CD4-positive, alpha-beta memory T cell (primary cell): ENCODE data around the gene FAM210A. TPM values are rescaled to one million over a fixed set of nuclear protein-coding genes. Genes with fewer than 3 reads are reported as not detected.

Source experiments
- CTCF ChIA-PET: fragments of 350-600 bp; sonication (Branson Sonifier 250); formaldehyde crosslinking; loops from one replicate; lab custom pipeline; 2021; ENCODE audit warnings: inconsistent platforms; ENCODE audit not compliant: partially characterized antibody; lab: Charles Lee
- POLR2A ChIA-PET: fragments of 350-600 bp; sonication (Branson Sonifier 250); formaldehyde crosslinking; loops from one replicate; lab custom pipeline; 2021; ENCODE audit not compliant: partially characterized antibody; lab: Charles Lee
- DNase-seq, 5 donors: peaks; one replicate each; pipeline versions ENCODE4 v3.0.0 to v3.0.0-alpha.2; 2020 to 2022; ENCODE audit warnings: mixed read lengths in 1 of 5
- H3K27ac ChIP-seq: one replicate; pipeline ENCODE4 v1.7.0; 2013; ENCODE audit warnings: low read depth, low read length
- H3K27me3 ChIP-seq: 2 replicates; pipeline ENCODE4 v1.7.0; 2013; ENCODE audit warnings: mild to moderate bottlenecking, low read length, moderate library complexity; ENCODE audit not compliant: insufficient read depth
- H3K36me3 ChIP-seq: 2 replicates; pipeline ENCODE4 v1.7.0; 2013; ENCODE audit warnings: mild to moderate bottlenecking, low read length, moderate library complexity; ENCODE audit not compliant: insufficient read depth
- H3K4me1 ChIP-seq: 2 replicates; pipeline ENCODE4 v1.7.0; 2013; ENCODE audit warnings: mild to moderate bottlenecking, low read length, moderate library complexity; ENCODE audit not compliant: insufficient read depth
- H3K4me3 ChIP-seq, 2 donors: one replicate each; pipeline ENCODE4 v1.7.0; 2013; ENCODE audit warnings: low read length in 2 of 2, mild to moderate bottlenecking in 1 of 2
- H3K9me3 ChIP-seq, 2 donors: one replicate each; pipeline ENCODE4 v1.7.0; 2013; ENCODE audit warnings: low read length in 2 of 2, control low read depth in 1 of 2; ENCODE audit not compliant: control insufficient read depth in 1 of 2
- H3K27ac Mint-ChIP-seq, 7 donors: one replicate each; pipeline ENCODE4 v1.8.0; 2020 to 2021; ENCODE audit warnings: mixed read lengths in 7 of 7, mild to moderate bottlenecking in 6 of 7, inconsistent platforms in 3 of 7, moderate library complexity in 3 of 7
- H3K27me3 Mint-ChIP-seq, 2 donors: one replicate each; pipeline ENCODE4 v1.8.0; 2020 to 2021; ENCODE audit warnings: mixed read lengths in 2 of 2
- H3K36me3 Mint-ChIP-seq, 2 donors: one replicate each; pipeline ENCODE4 v1.8.0; 2020 to 2021; ENCODE audit warnings: mixed read lengths in 2 of 2, inconsistent platforms in 1 of 2, mild to moderate bottlenecking in 1 of 2
- H3K4me1 Mint-ChIP-seq, 4 donors: one replicate each; pipeline ENCODE4 v1.8.0; 2020 to 2021; ENCODE audit warnings: mixed read lengths in 4 of 4, mild to moderate bottlenecking in 1 of 4
- H3K4me3 Mint-ChIP-seq, 8 donors: one replicate each; pipeline ENCODE4 v1.8.0; 2020 to 2021; ENCODE audit warnings: mixed read lengths in 8 of 8, mild to moderate bottlenecking in 7 of 8, moderate library complexity in 6 of 8, inconsistent platforms in 3 of 8
- H3K9me3 Mint-ChIP-seq, 8 donors: one replicate each; pipeline ENCODE4 v1.8.0; 2020 to 2021; ENCODE audit warnings: mixed read lengths in 8 of 8, mild to moderate bottlenecking in 5 of 8, inconsistent platforms in 3 of 8, moderate library complexity in 1 of 8
- intact Hi-C: fragments of 100-400 bp; cut with micrococcal nuclease; formaldehyde crosslinking; loops from one replicate; pipeline ENCODE4 v1.15.1; 2023
- polyA plus RNA-seq, 2 donors: library from polyadenylated mRNA; unstranded; fragments of 300-500 nt; fragmentation: Illumina TruSeq; gene quantifications; one replicate each; pipeline ENCODE4 v1.2.3, GENCODE V29; 2021
- total RNA-seq, 2 experiments: library from RNA; stranded (reverse); gene quantifications; one replicate each; pipeline ENCODE4 v1.2.3, GENCODE V29; 2021

The FAM210A gene
- total and polyA plus RNA-seq, 4 experiments from 2014 or later: 9.4 to 13.7 (median 11.6) TPM

DNA sequence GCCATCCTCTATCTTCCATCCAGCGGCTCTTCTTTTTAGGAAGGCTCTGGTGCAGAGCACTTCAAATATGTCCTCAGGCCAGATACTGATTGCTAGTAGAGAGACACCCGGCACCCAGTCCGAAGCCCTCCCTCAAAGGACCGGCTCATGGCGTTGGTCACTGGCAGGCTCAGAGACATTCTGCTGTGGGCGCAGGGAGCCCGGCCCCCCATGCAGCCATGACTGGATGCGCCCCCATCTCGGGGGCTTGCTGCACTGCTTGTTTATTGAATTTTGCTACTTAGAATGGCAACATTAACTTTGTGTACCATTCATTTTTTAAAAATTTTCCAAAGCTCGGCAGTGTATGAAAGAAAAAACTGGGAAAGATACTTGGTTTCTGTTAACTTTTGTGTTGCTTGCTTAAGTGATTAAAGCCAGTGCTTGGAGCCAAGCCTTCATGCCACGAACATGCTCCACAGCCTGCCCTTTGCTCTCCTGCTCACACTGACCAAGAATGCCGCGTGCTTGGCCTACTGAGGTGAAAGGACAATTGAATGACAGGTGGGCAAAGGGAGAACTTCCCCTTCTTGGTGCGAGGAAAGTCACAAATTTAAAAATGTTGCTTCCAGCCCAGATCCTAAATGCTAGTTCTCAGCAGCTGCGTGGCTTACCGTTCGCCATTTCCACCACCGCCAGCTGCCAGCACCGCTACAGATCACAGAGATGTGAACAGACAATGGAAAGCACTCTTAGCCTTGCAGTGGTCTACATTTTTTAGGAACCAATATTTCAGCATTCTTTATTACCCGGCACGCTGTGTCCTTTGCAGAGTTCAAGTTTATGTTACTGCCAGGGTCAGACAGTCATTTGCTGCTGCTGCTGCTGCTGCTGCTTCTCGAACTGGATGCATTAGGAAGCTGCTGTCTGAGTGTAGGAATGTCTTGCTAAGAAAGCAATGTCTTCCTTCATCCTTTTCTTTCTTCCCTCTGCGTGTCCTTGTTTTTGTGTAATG, 76.7 kb downstream of the FAM210A start:
- DNase-seq: no peak
- Mint-ChIP-seq H3K4me3 (no peak overlapping the region), H3K4me1 (no peaks in the 10 kb centered on the region), H3K36me3 (peaks cover 19 to 20% of the 10 kb centered on the region in 2 donors), H3K27ac (no peak overlapping the region), H3K9me3 (peaks cover 0 to 2% (median 0%) of the 10 kb centered on the region in 8 donors), H3K27me3 (peaks cover 0 to 2% of the 10 kb centered on the region in 2 donors)
- H3K27me3 ChIP-seq: no peaks in the 10 kb centered on the region
- H3K4me1 ChIP-seq: no peaks in the 10 kb centered on the region
- H3K4me3 ChIP-seq: no peak overlapping the region
- peaks cover 7% of the 10 kb centered on the region for H3K36me3 ChIP-seq
- POLR2A ChIA-PET: no interaction called here
- CTCF ChIA-PET: no interaction called here
- intact Hi-C loops: no loop called here
- H3K9me3 ChIP-seq: no peaks in the 10 kb centered on the region
- H3K27ac ChIP-seq: no peak overlapping the region

DNA sequence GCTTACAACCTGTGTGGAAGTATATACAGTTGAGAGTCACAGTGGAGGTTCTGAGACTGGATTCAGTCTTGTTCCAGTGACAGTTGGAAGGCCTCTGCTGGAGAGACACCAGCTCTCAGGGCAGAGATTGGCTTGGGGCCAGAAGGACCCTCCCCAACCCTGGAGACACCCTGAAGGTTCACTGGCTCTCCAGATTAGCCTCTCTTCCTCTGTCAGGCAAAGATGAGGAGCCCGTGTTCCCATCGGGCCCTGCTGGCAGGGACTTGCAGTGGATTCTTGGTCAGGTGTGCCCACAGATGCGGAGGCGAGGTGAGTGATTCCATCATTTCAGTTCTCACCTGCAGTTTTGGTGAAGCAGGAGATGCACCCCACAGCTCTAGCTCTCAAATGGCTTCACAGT, 78.6 kb downstream of the FAM210A start:
- Histone ChIP-seq H3K4me3 (no peak overlapping the region), H3K27ac (no peak overlapping the region), H3K36me3 (peaks cover 7% of the 10 kb centered on the region), H3K27me3 (no peaks in the 10 kb centered on the region), H3K9me3 (no peaks in the 10 kb centered on the region), H3K4me1 (no peaks in the 10 kb centered on the region)
- H3K9me3 Mint-ChIP-seq: peaks cover 0 to 2% (median 0%) of the 10 kb centered on the region in 8 donors
- no peak overlapping the region for H3K4me3 Mint-ChIP-seq
- no peak for DNase-seq
- peaks cover 19 to 20% of the 10 kb centered on the region in 2 donors for H3K36me3 Mint-ChIP-seq
- POLR2A ChIA-PET: no interaction called here
- peak overlapping the region in 1 of 7 donors; percentile 37 for H3K27ac Mint-ChIP-seq
- intact Hi-C loops: no loop called here
- no peaks in the 10 kb centered on the region for H3K27me3 Mint-ChIP-seq
- CTCF ChIA-PET: no interaction called here
- no peaks in the 10 kb centered on the region for H3K4me1 Mint-ChIP-seq

DNA sequence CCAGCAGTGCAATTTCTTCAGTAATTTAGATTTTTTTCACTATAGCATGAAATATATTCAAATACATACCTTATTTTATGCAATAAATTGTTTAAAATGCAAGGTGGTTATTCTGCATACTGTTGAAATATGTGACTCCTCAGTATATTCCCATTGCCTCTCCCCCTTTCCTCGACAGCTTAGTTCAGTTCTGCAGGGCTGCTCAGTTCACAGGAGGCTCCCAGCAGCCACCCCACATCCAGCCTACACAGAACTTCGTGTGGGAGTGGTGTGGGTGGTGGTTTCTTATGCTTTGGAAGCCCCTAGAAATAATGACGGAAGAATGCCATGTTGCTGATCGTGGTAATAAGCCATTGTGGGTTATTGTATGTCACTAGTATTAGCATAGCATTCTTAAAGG, 79.7 kb downstream of the FAM210A start:
- intact Hi-C loops: no loop called here
- no peaks in the 10 kb centered on the region for H3K27me3 Mint-ChIP-seq
- H3K27me3 ChIP-seq: no peaks in the 10 kb centered on the region
- H3K9me3 ChIP-seq: no peaks in the 10 kb centered on the region
- no peak overlapping the region for H3K4me3 Mint-ChIP-seq
- H3K4me1 Mint-ChIP-seq: no peaks in the 10 kb centered on the region
- H3K27ac Mint-ChIP-seq: no peak overlapping the region
- no peaks in the 10 kb centered on the region for H3K4me1 ChIP-seq
- no peak overlapping the region for H3K4me3 ChIP-seq
- peaks cover 19 to 20% of the 10 kb centered on the region in 2 donors for H3K36me3 Mint-ChIP-seq
- peaks cover 7% of the 10 kb centered on the region for H3K36me3 ChIP-seq
- H3K27ac ChIP-seq: no peak overlapping the region
- POLR2A ChIA-PET: no interaction called here
- CTCF ChIA-PET: no interaction called here
- DNase-seq: no peak
- peaks cover 0 to 2% (median 0%) of the 10 kb centered on the region in 8 donors for H3K9me3 Mint-ChIP-seq

DNA sequence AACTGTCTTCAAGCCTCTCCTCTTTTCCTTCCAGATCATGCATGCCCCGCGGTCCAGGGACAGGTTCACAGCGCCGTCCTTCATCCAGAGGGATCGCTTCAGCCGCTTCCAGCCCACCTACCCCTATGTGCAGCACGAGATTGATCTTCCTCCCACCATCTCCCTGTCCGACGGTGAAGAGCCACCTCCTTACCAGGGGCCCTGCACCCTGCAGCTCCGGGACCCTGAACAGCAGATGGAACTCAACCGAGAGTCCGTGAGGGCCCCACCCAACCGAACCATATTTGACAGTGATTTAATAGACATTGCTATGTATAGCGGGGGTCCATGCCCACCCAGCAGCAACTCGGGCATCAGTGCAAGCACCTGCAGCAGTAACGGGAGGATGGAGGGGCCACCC, 81.3 kb downstream of the FAM210A start:
- Histone ChIP-seq H3K4me3 (no peak overlapping the region), H3K36me3 (peaks cover 7% of the 10 kb centered on the region), H3K27ac (no peak overlapping the region), H3K4me1 (no peaks in the 10 kb centered on the region), H3K9me3 (no peaks in the 10 kb centered on the region), H3K27me3 (no peaks in the 10 kb centered on the region)
- Mint-ChIP-seq H3K4me1 (peaks cover 0 to 3% (median 1%) of the 10 kb centered on the region in 4 donors), H3K27me3 (no peaks in the 10 kb centered on the region), H3K27ac (no peak overlapping the region), H3K36me3 (peaks cover 22 to 26% of the 10 kb centered on the region in 2 donors), H3K4me3 (no peak overlapping the region), H3K9me3 (peaks cover 0 to 4% (median 0%) of the 10 kb centered on the region in 8 donors)
- DNase-seq: no peak
- intact Hi-C loops: no loop called here
- POLR2A ChIA-PET: no interaction called here
- CTCF ChIA-PET: no interaction called here

DNA sequence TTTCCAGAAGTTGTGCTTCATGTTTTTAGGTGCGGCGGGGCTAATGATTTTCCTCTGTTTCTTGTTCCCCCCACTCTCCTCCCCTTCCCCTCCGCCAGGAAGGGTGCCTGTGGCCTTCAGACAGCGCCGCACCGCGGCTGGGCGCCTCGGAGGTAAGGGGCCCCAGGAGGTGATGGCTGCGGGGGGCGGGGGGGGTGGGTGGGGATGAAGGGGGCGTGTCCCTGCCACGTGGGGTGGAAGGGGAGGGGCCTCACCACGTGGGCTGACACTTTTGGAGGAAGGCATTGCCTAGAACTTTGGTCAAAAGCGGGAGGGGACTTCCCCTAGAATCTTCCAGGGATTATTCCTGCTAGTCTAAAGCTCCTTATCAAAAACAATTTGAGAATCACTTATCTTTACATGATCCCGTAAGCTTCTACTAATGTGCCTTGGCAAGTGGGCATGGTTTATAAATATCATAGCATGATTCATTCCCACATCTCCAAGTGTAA, 83.1 kb downstream of the FAM210A start:
- Histone ChIP-seq H3K27me3 (no peaks in the 10 kb centered on the region), H3K27ac (no peak overlapping the region), H3K4me3 (no peak overlapping the region), H3K36me3 (peaks cover 7% of the 10 kb centered on the region), H3K4me1 (no peaks in the 10 kb centered on the region), H3K9me3 (no peaks in the 10 kb centered on the region)
- ChIA-PET CTCF (no interaction called here), POLR2A (no interaction called here)
- DNase-seq: no peak
- no peaks in the 10 kb centered on the region for H3K27me3 Mint-ChIP-seq
- H3K27ac Mint-ChIP-seq: no peak overlapping the region
- peaks cover 0 to 4% (median 0%) of the 10 kb centered on the region in 8 donors for H3K9me3 Mint-ChIP-seq
- H3K4me3 Mint-ChIP-seq: no peak overlapping the region
- H3K4me1 Mint-ChIP-seq: peaks cover 0 to 3% (median 1%) of the 10 kb centered on the region in 4 donors
- H3K36me3 Mint-ChIP-seq: peaks cover 22 to 26% of the 10 kb centered on the region in 2 donors
- intact Hi-C loops: no loop called here

DNA sequence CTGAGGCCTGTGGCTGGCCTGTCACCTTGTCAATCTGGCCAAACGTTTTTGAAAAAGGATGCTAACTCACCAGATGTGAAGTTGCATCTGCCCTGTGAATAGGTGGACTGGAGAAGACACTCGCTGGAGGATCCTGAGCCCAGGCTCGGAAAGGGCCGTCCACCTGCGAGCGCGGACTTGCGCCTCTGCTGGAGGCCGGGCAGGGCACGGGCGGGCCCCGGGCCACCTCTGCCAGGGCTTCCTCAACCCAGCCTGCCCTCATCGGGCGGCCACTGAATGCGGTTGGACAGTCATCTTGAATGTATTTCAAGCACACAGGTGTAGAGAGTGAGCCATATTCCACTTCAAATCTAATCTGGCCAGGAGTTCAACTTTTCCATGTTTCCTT, 83.9 kb downstream of the FAM210A start:
- ChIA-PET POLR2A (no interaction called here), CTCF (no interaction called here)
- H3K36me3 Mint-ChIP-seq: peaks cover 20 to 26% of the 10 kb centered on the region in 2 donors
- peaks cover 0 to 3% (median 1%) of the 10 kb centered on the region in 4 donors for H3K4me1 Mint-ChIP-seq
- Histone ChIP-seq H3K36me3 (peaks cover 7% of the 10 kb centered on the region), H3K4me1 (no peaks in the 10 kb centered on the region), H3K27ac (no peak overlapping the region), H3K4me3 (no peak overlapping the region), H3K27me3 (no peaks in the 10 kb centered on the region), H3K9me3 (no peaks in the 10 kb centered on the region)
- no peak for DNase-seq
- intact Hi-C loops: no loop called here
- no peak overlapping the region for H3K27ac Mint-ChIP-seq
- no peak overlapping the region for H3K4me3 Mint-ChIP-seq
- no peaks in the 10 kb centered on the region for H3K27me3 Mint-ChIP-seq
- peaks cover 0 to 4% (median 0%) of the 10 kb centered on the region in 8 donors for H3K9me3 Mint-ChIP-seq

DNA sequence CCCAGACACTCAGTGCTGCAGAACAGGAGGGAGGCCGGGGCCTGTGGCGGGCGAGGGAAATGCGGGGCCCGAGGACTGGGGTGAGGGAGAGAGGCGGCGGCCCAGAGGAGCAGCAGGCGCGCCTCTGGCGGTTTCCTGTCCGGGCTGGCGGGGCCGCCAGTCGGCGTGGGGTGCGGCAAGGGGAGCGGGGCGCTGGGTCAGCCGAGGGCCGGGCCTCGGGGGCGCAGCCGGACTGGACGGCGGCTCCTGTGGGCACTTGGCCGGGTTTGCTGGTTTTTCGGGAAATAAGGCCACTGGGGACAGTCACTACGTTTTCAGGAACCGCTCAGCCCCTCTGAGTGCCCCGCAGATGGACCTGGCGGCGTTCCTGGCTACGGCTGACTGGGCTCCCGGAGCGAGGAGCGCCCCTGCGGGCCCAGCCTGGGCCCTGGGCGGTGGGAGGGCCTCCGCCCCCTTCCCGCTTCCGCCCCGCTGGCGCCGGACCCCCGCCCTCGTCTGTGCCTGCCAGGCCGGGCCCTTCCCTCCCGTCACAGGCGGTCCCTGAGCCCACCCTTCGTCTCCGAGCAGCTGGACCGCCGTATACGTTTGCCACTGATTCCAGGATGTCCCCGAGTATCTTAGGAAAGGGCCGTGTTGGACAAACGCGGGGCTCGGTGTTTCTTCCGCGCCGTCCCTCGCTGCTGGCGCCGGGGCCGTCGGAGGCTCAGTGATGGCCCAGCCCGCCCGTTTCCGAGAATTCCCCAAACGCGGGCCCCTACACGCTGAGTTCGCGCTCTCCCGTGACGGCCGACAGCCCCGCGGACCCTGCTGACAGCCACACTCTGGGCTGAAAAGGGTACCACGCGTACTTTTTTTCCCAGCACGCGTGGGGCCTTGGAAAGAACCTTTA, 84.6 kb downstream of the FAM210A start:
- Mint-ChIP-seq H3K4me1 (peaks cover 0 to 3% (median 1%) of the 10 kb centered on the region in 4 donors), H3K9me3 (peaks cover 0 to 4% (median 0%) of the 10 kb centered on the region in 8 donors), H3K4me3 (no peak overlapping the region), H3K27ac (no peak overlapping the region), H3K27me3 (no peaks in the 10 kb centered on the region), H3K36me3 (peaks cover 19 to 25% of the 10 kb centered on the region in 2 donors)
- Histone ChIP-seq H3K4me3 (no peak overlapping the region), H3K36me3 (peaks cover 7% of the 10 kb centered on the region), H3K9me3 (no peaks in the 10 kb centered on the region), H3K27me3 (no peaks in the 10 kb centered on the region), H3K4me1 (no peaks in the 10 kb centered on the region), H3K27ac (no peak overlapping the region)
- DNase-seq: no peak
- POLR2A ChIA-PET: no interaction called here
- intact Hi-C loops: no loop called here
- CTCF ChIA-PET: no interaction called here
